MM.1S (cell line): Measurements from ENCODE around the gene ZIC4.

Experiments
- DNase-seq: peaks from one replicate; pipeline ENCODE4 v3.0.0-alpha.2; 2015
- H2AFZ ChIP-seq: fragments of 300-600 bp; sonication (generic); 2 replicates; pipeline ENCODE4 v1.6.0; 2016; ENCODE audit warnings: antibody characterized with exemption, low read length
- H3F3A ChIP-seq: fragments of 300-600 bp; sonication (generic); 2 replicates; pipeline ENCODE4 v1.6.1; 2016; ENCODE audit warnings: mild to moderate bottlenecking, antibody characterized with exemption, low read length, moderate library complexity, mixed read lengths; ENCODE audit not compliant: insufficient read depth
- H3K27ac ChIP-seq: fragments of 300-600 bp; sonication (generic); 2 replicates; pipeline ENCODE4 v1.5.1; 2016; ENCODE audit warnings: mild to moderate bottlenecking, low read length
- H3K27me3 ChIP-seq: fragments of 300-600 bp; sonication (generic); replicated peaks from 2 replicates; pipeline ENCODE4 v1.6.0; 2016; ENCODE audit warnings: low read length; ENCODE audit not compliant: insufficient read depth
- H3K36me3 ChIP-seq: fragments of 300-600 bp; sonication (generic); replicated peaks from 2 replicates; pipeline ENCODE4 v1.6.1; 2016; ENCODE audit warnings: mild to moderate bottlenecking, low read length, mixed read lengths; ENCODE audit not compliant: insufficient read depth
- H3K4me1 ChIP-seq: fragments of 300-600 bp; sonication (generic); 2 replicates; pipeline ENCODE4 v1.6.1; 2016; ENCODE audit warnings: low read length, mixed read lengths
- H3K4me2 ChIP-seq: fragments of 300-600 bp; sonication (generic); 2 replicates; pipeline ENCODE4 v1.6.0; 2016; ENCODE audit warnings: low read depth, low read length
- H3K4me3 ChIP-seq: fragments of 300-600 bp; sonication (generic); 2 replicates; pipeline ENCODE4 v1.5.1; 2016; ENCODE audit warnings: low read length, mixed read lengths
- H3K79me2 ChIP-seq: fragments of 300-600 bp; sonication (generic); 2 replicates; pipeline ENCODE4 v1.6.1; 2016; ENCODE audit warnings: mixed run types, low read length, mixed read lengths
- H3K9ac ChIP-seq: fragments of 300-600 bp; sonication (generic); 2 replicates; pipeline ENCODE4 v1.6.1; 2016; ENCODE audit warnings: low read length, mixed read lengths
- H3K9me2 ChIP-seq: fragments of 300-600 bp; sonication (generic); replicated peaks from 2 replicates; pipeline ENCODE4 v1.6.1; 2016; ENCODE audit warnings: mild to moderate bottlenecking, low read length, mixed read lengths; ENCODE audit not compliant: insufficient read depth
- H3K9me3 ChIP-seq: fragments of 300-600 bp; sonication (generic); replicated peaks from 2 replicates; pipeline ENCODE4 v1.6.1; 2016; ENCODE audit warnings: mild to moderate bottlenecking, low read length, mixed read lengths; ENCODE audit not compliant: insufficient read depth
- H4K20me1 ChIP-seq: fragments of 300-600 bp; sonication (generic); 2 replicates; pipeline ENCODE4 v1.6.1; 2016; ENCODE audit warnings: mild to moderate bottlenecking, low read length, moderate library complexity, mixed read lengths; ENCODE audit not compliant: insufficient read depth
- CTCF ChIP-seq: fragments of 300-600 bp; sonication (generic); IDR thresholded peaks from 2 replicates; pipeline ENCODE4 v1.5.1; 2016; ENCODE audit warnings: antibody characterized with exemption, low read length, mixed read lengths
- EZH2 ChIP-seq: fragments of 300-600 bp; sonication (generic); optimal IDR thresholded peaks from 2 replicates; pipeline ENCODE3; 2017; ENCODE audit warnings: low read depth, mild to moderate bottlenecking, antibody characterized with exemption, low read length, mixed read lengths
- EZH2phosphoT487 ChIP-seq: fragments of 300-600 bp; sonication (generic); IDR thresholded peaks from 2 replicates; pipeline ENCODE4 v1.6.1; 2018; ENCODE audit warnings: antibody characterized with exemption, low read length

The ZIC4 gene

DNA sequence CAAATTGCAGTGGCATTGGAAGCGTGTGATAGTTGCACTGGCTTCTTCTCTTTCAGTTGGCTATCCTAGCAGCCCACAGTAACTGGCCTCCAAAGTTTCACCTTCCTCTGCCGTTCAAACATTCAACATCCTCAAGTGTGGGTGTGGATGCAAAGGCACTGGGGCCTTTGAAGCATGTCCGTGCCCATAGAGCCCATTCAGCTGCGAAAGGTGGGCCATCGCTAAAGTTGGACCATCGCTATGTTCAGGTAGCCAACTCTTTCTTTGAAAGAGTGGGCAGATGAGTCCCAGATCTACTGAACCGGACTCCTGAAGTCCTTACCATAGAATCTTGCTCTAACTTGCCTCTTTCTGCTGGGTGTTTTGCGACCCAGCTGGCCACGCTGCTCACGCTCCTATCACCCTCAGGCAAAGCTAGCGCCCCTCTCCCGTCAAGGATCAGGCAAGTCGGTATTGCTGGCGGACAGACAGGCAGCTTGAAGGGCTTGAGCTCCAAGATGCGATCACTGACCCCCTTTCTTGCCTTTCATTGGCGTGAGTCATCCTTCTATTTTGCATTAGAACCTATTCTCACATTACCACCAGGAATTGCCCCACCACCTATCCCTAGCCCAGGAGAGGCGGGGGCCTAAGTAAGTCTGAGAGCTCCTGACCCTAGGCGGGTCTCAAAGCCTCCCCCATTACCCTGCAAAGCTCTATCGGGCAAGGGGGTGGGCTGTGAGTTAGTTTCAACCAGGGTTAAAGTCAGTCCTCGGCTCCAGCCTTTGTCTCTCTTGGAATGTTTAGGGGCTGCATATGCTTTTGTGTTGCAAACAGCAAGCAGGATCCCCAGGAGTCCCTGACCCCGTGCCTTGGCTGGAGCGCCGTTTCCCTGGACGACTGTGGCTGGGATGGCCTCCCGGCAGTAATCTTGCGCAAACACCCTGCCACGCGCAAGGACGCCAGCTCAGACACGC lies 28.7 kb downstream of the ZIC4 start:
- H3K27me3 ChIP-seq, result no peaks in the 10 kb centered on the region
- TF ChIP-seq EZH2 (no peak), CTCF (no peak), EZH2phosphoT487 (no peak)
- no peak overlapping the region for H2AFZ ChIP-seq
- H3K9me2 ChIP-seq, result no peaks in the 10 kb centered on the region
- no peak overlapping the region for H3K4me2 ChIP-seq
- H4K20me1 ChIP-seq, result no peaks in the 10 kb centered on the region
- no peaks in the 10 kb centered on the region for H3K36me3 ChIP-seq
- no peaks in the 10 kb centered on the region for H3K9me3 ChIP-seq
- H3K9ac ChIP-seq, result no peak overlapping the region
- H3K79me2 ChIP-seq, result no peaks in the 10 kb centered on the region
- H3K4me3 ChIP-seq, result no peak overlapping the region
- no peak for DNase-seq
- H3K4me1 ChIP-seq, result no peaks in the 10 kb centered on the region
- H3K27ac ChIP-seq, result no peak overlapping the region
- H3F3A ChIP-seq, result no peaks in the 10 kb centered on the region

DNA sequence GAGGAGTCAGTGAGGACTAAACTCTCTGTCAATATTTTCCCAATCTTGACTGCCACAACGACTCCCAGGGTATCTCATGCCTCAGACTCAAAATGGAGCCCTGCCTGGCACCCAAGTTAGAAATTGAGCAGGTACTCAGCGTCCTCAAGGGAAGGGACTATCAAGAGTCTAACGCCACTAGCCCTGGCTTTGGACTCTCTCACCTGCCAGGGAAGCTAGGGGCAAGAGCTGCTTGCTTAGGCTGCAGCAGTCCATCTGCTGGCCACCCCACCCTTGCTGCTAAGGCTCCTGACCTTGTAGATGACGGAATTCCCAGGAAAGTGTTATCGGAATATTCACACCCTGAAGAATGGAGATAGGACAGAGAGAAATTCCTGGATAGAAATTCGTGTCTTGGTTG lies 33.0 kb downstream of the ZIC4 start:
- no peaks in the 10 kb centered on the region for H3K79me2 ChIP-seq
- H3K27ac ChIP-seq, result no peak overlapping the region
- H4K20me1 ChIP-seq, result no peaks in the 10 kb centered on the region
- no peaks in the 10 kb centered on the region for H3K4me1 ChIP-seq
- H2AFZ ChIP-seq, result no peak overlapping the region
- no peak overlapping the region for H3K9ac ChIP-seq
- no peak for DNase-seq
- no peak overlapping the region for H3K4me3 ChIP-seq
- no peaks in the 10 kb centered on the region for H3K27me3 ChIP-seq
- H3K9me2 ChIP-seq, result no peaks in the 10 kb centered on the region
- no peaks in the 10 kb centered on the region for H3K36me3 ChIP-seq
- no peaks in the 10 kb centered on the region for H3K9me3 ChIP-seq
- no peak overlapping the region for H3K4me2 ChIP-seq
- no peak for TF ChIP-seq EZH2phosphoT487
- no peak for TF ChIP-seq EZH2
- no peak for TF ChIP-seq CTCF
- no peaks in the 10 kb centered on the region for H3F3A ChIP-seq

- no peak overlapping the region for H3K4me3 ChIP-seq
- H3K9me2 ChIP-seq, result no peaks in the 10 kb centered on the region
- H3K4me1 ChIP-seq, result no peaks in the 10 kb centered on the region
- no peak for DNase-seq
- no peaks in the 10 kb centered on the region for H3K27me3 ChIP-seq
- H3K4me2 ChIP-seq, result no peak overlapping the region
- no peaks in the 10 kb centered on the region for H3K36me3 ChIP-seq
- no peaks in the 10 kb centered on the region for H3K79me2 ChIP-seq
- H3F3A ChIP-seq, result no peaks in the 10 kb centered on the region
- no peak for TF ChIP-seq EZH2phosphoT487
- no peak for TF ChIP-seq EZH2
- no peak overlapping the region for H3K9ac ChIP-seq
- H3K27ac ChIP-seq, result no peak overlapping the region
- H3K9me3 ChIP-seq, result no peaks in the 10 kb centered on the region
- H4K20me1 ChIP-seq, result no peaks in the 10 kb centered on the region
- no peak overlapping the region for H2AFZ ChIP-seq
Observed at GRCh38 chr3:147372525-147373027, 33.8 kb downstream of the ZIC4 start.
